Gastrocnemius medialis (tissue), 4 donors: Measurements from ENCODE around the gene C1RL. TPM values are rescaled to one million over a fixed set of nuclear protein-coding genes. Genes with fewer than 3 reads are reported as not detected.

Experiments
- ATAC-seq, 2 donors: fragments of 150-250 bp; one replicate each; pipeline ENCODE4 v1.9.1; 2016
- DNase-seq, 2 donors: peaks; one replicate each; pipeline ENCODE4 v3.0.0-alpha.2; 2019
- H3K27ac ChIP-seq, 4 donors: fragments of 200-600 bp; sonication (generic); 1 replicate in 1 of 4; 2 replicates in 3 of 4; pipeline ENCODE4 v1.5.1; 2016 to 2018; ENCODE audit warnings: mild to moderate bottlenecking in 2 of 4, moderate library complexity in 1 of 4
- H3K27me3 ChIP-seq, 3 donors: fragments of 200-600 bp; sonication (generic) in 2 of 3; 1 replicate in 1 of 3; 2 replicates in 2 of 3; pipeline versions ENCODE4 v1.5.1 to v1.6.0; 2016 to 2019; ENCODE audit warnings: mild to moderate bottlenecking in 1 of 3, moderate library complexity in 1 of 3
- H3K36me3 ChIP-seq, 2 donors: fragments of 200-600 bp; sonication (generic) in 1 of 2; one replicate each; pipeline ENCODE4 v1.5.1; 2017 to 2018
- H3K4me1 ChIP-seq, 2 donors: fragments of 200-600 bp; sonication (generic) in 1 of 2; one replicate each; pipeline ENCODE4 v1.5.1; 2016 to 2017; ENCODE audit warnings: mild to moderate bottlenecking in 2 of 2
- H3K4me3 ChIP-seq, 4 donors: fragments of 200-600 bp; sonication (generic) in 3 of 4; 1 replicate in 1 of 4; 2 replicates in 3 of 4; pipeline ENCODE4 v1.5.1; 2016 to 2019; ENCODE audit warnings: mild to moderate bottlenecking in 2 of 4
- H3K9me3 ChIP-seq, 3 donors: fragments of 200-600 bp; sonication (generic) in 2 of 3; 1 replicate in 1 of 3; 2 replicates in 2 of 3; pipeline ENCODE4 v1.5.1; 2016 to 2019
- POLR2A ChIP-seq, 2 donors: fragments of 450-650 bp; IDR thresholded peaks; one replicate each; pipeline ENCODE4 v1.6.1; 2017; ENCODE audit warnings: antibody characterized with exemption in 2 of 2, mild to moderate bottlenecking in 2 of 2, moderate library complexity in 2 of 2
- in situ Hi-C, 4 donors: fragments of 200-750 bp; cut with MboI; loops; one replicate each; pipeline versions ENCODE4 v1.15.0 to v1.8.0; 2017; ENCODE audit warnings: low sequenced_read_pairs in 4 of 4
- intact Hi-C: fragments of 100-400 bp; cut with DNase I; formaldehyde crosslinking; loops from one replicate; pipeline ENCODE4 v1.15.1; 2023; ENCODE audit warnings: low total_unique reads
- total RNA-seq, 4 donors: library from RNA; depleted of rRNA; stranded (reverse); fragments of >200 nt; gene quantifications; one replicate each; pipeline versions ENCODE4 v1.1.0 to v1.2.3, GENCODE V29; 2016
- TF ChIP-seq, protein P1 (sequence below), 5 experiments: fragments of 450-650 bp in 3 of 5; fragments of 200-600 bp in 2 of 5; sonication (generic) in 2 of 5; IDR thresholded peaks in 4 of 5; conservative IDR thresholded peaks in 1 of 5; 1 replicate in 4 of 5; 2 replicates in 1 of 5; pipeline ENCODE4 v1.5.1; 2016 to 2019; ENCODE audit warnings: antibody characterized with exemption in 5 of 5, mild to moderate bottlenecking in 3 of 5, moderate library complexity in 3 of 5

Gene C1RL
- total RNA-seq, 4 donors from 2014 or later = 15.0 to 18.7 (median 16.7) TPM

DNA sequence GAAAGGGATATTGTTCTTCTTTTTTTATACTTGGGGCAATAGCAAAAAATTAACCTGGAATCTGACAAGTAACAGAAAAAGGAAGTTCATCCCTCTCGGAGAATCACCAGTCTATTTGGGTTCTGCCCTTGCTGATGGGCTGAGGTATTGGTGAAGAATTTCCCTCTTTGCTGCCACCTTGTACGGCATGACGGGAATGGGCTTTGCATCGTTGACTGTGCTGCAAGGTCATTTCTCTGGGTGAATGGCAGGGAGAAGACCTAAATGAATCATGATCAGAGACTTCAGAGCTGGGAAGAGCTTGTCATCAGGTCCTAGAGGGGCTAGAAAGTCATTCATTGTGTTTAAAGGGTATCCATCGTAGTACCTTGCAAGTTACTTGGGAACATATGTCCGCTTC, 36.5 kb downstream of the C1RL start:
- DNase-seq = no peak
- in situ Hi-C loops = no loop called here
- no peak overlapping the region for H3K27ac ChIP-seq
- peaks cover 20 to 26% of the 10 kb centered on the region in 2 donors for H3K4me1 ChIP-seq
- no peak for ATAC-seq
- no peaks in the 10 kb centered on the region for H3K9me3 ChIP-seq
- H3K4me3 ChIP-seq = no peak overlapping the region
- H3K27me3 ChIP-seq = no peaks in the 10 kb centered on the region
- no peaks in the 10 kb centered on the region for H3K36me3 ChIP-seq
- intact Hi-C loops = no loop called here
- TF ChIP-seq POLR2A (IDR thresholded peaks at IDR 0.05) = no peak
- TF ChIP-seq, protein P1, sequence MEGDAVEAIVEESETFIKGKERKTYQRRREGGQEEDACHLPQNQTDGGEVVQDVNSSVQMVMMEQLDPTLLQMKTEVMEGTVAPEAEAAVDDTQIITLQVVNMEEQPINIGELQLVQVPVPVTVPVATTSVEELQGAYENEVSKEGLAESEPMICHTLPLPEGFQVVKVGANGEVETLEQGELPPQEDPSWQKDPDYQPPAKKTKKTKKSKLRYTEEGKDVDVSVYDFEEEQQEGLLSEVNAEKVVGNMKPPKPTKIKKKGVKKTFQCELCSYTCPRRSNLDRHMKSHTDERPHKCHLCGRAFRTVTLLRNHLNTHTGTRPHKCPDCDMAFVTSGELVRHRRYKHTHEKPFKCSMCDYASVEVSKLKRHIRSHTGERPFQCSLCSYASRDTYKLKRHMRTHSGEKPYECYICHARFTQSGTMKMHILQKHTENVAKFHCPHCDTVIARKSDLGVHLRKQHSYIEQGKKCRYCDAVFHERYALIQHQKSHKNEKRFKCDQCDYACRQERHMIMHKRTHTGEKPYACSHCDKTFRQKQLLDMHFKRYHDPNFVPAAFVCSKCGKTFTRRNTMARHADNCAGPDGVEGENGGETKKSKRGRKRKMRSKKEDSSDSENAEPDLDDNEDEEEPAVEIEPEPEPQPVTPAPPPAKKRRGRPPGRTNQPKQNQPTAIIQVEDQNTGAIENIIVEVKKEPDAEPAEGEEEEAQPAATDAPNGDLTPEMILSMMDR (IDR thresholded peaks at IDR 0.05 in 4 of 5, conservative IDR thresholded peaks at IDR 0.05 in 1 of 5) = no peak

DNA sequence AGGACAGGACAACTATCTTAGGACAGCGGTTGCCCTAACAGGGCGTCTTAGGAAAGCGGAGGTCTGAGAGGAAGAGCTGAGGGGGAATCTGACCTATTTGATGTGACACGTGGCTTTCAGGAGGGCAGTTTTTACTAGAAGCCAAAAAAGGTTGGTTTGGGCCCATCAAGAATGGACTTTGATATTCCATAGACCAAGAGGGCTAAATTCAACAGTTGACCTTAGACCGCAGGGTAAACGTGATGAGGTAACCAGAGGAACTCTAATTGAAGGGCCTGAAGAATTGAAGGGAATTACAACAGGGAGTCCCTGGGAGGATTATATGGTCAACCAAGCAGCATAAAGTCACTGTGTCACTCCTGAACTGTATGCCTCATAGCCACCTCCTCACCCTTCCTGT, 37.0 kb downstream of the C1RL start:
- Histone ChIP-seq H3K27ac (no peak overlapping the region), H3K9me3 (no peaks in the 10 kb centered on the region), H3K27me3 (no peaks in the 10 kb centered on the region), H3K4me1 (peaks cover 20 to 31% of the 10 kb centered on the region in 2 donors), H3K4me3 (no peak overlapping the region), H3K36me3 (no peaks in the 10 kb centered on the region)
- TF ChIP-seq POLR2A (IDR thresholded peaks at IDR 0.05) = no peak
- TF ChIP-seq, protein P1 (IDR thresholded peaks at IDR 0.05 in 4 of 5, conservative IDR thresholded peaks at IDR 0.05 in 1 of 5) = no peak
- in situ Hi-C loops = no loop called here
- DNase-seq (no peak), ATAC-seq (no peak)
- intact Hi-C loops = no loop called here

DNA sequence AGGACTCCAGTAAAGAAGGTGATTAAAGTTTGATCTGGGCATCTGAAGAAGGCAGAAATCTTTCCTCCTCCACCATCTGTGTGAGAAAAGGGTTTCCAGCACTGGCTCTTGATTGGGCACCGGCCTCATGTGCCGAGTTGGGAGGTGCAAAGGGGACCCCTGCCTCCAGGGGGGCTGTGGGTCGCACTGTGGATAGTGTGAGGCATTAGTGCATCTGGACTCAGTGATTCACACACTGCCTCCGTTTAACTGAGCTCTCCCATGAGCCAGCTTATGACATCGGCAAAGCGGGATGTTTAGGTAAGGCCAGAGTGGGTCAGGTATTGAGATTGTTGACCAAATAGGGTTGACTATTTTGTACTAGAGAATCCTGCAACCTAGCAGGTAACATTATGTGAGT, 39.6 kb downstream of the C1RL start:
- no peak for TF ChIP-seq POLR2A (IDR thresholded peaks at IDR 0.05)
- TF ChIP-seq, protein P1 (IDR thresholded peaks at IDR 0.05 in 4 of 5, conservative IDR thresholded peaks at IDR 0.05 in 1 of 5) = no peak
- H3K27ac ChIP-seq = peak overlapping the region; percentile 80 to 85 (median 83)
- ATAC-seq (no peak), DNase-seq (no peak)
- in situ Hi-C loops (no loop called here), intact Hi-C loops (loop anchor here (2.0 kb wide), 1 partner anchor 39 kb away; the partner anchor contains the start of gene C1RL)
- H3K9me3 ChIP-seq = no peaks in the 10 kb centered on the region
- peaks cover 20 to 31% of the 10 kb centered on the region in 2 donors for H3K4me1 ChIP-seq
- H3K27me3 ChIP-seq = no peaks in the 10 kb centered on the region
- peaks cover 0 to 11% of the 10 kb centered on the region in 2 donors for H3K36me3 ChIP-seq
- no peak overlapping the region for H3K4me3 ChIP-seq

DNA sequence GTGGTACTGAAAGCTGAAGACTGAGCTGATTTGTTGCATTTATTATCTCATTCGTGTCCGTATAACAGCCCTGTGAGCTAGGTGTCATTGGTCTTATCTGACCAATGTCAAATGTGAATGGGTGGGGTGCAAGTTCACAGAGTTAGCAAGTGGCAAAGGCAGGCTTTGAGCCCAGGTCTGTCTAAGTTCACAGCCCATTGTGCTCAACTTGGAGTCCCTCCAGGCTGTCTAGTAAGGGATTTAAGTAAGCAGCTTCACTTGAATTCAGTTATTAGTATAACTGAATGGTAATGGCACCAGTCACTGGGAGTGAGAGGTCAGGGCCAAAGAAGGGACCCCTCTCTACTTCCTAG, 40.0 kb downstream of the C1RL start:
- intact Hi-C loops (loop anchor here (2.0 kb wide), 1 partner anchor 40 kb away; the partner anchor contains the start of gene C1RL), in situ Hi-C loops (no loop called here)
- Histone ChIP-seq H3K27me3 (no peaks in the 10 kb centered on the region), H3K4me1 (peaks cover 20 to 31% of the 10 kb centered on the region in 2 donors), H3K27ac (peak overlapping the region; percentile 80 to 85 (median 83)), H3K36me3 (peaks cover 0 to 11% of the 10 kb centered on the region in 2 donors), H3K4me3 (no peak overlapping the region), H3K9me3 (no peaks in the 10 kb centered on the region)
- TF ChIP-seq, protein P1 (IDR thresholded peaks at IDR 0.05 in 4 of 5, conservative IDR thresholded peaks at IDR 0.05 in 1 of 5) = no peak
- no peak for TF ChIP-seq POLR2A (IDR thresholded peaks at IDR 0.05)
- no peak for DNase-seq
- ATAC-seq = peak; percentile 6 to 9
